ENCODE measurements around the gene SYMPK.
"Not testable (repeated sequence)": the region's sequence is repeated elsewhere in the genome, so short reads cannot be mapped to it uniquely, and the experiment has no call there.

The SYMPK gene

DNA sequence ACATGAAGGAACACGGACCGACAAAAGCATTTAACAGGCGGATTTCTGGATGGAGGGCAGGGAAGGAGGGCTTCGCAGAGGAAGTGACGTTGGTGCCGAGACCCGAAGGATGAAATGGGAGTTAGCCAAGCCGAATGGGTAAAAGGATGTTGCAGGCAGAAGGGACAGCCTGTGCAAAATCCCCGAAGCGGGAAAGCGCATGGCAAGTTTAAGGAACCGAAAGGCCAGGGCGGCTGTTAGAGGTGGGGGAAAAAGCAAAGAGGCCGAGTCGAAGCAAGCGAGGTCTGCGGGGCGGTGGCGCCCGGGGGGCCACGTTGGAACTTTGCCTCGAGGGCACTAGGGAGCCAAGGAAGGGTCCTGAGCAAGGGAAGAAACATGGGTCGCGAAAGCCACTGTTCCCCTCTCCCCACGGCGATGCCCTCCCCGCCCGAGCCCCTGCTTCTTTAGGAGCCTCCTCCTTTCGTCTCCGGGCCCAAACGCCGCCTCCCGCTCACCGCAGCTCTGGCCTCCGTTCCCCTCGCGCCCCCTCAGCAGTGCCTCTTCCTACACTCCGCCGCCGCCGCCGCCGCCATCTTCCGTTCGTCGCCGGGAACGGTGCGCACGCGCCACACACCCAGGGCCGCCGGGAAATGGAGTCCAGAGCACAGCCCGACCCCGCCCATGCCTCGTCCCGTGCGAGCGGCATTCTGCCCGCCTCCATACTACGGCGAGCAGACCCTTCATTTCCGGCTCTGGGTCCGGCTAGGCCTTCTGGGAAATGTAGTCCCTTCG lies at the start of gene SYMPK:
Gene SYMPK, minus strand, starts transcription at position 584 of the 771 bp plus-strand sequence. CDS start 8,652 bp downstream, outside the sequence.
- DNase-seq = peak; percentile 96

DNA sequence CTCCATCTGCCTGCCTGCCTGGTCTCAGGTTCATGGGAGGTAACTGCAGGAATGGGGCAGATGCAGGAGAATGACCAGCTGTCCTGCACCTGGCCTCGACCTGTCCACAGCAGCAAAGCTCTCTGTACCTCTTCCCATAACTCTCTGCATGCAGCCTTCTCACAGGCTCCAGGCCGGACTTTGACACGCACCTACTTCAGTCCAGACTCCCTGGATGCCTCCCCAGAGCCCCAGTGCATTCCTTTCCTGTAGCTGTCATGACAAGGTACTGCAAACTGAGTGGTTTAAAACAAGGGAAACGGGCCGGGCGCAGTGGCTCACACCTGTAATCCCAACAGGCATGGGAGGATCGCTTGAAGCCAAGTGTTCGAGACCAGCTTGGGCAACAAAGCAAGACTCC lies 48.3 kb upstream of the SYMPK start:
- no peak for DNase-seq

GRCh38 chr19:45908956-45909355 lies 46.0 kb upstream of the SYMPK start:
- DNase-seq = no peak

- no peak for DNase-seq
Observed at GRCh38 chr19:45906221-45906620, 43.3 kb upstream of the SYMPK start.

- no peak for DNase-seq
Observed at GRCh38 chr19:45905011-45905410, 42.1 kb upstream of the SYMPK start.

GRCh38 chr19:45902651-45903625 lies 40.0 kb upstream of the SYMPK start:
- peak; percentile 92 for DNase-seq

- DNase-seq = no peak
Observed at GRCh38 chr19:45901912-45902650, 39.1 kb upstream of the SYMPK start, which contains the start of gene MYPOP. TSS of gene MYPOP (minus strand) at chr19:45902613. CDS start at chr19:45901773, 840 bp downstream.

- peak; percentile 11 for DNase-seq
Observed at GRCh38 chr19:45901432-45901911, 38.5 kb upstream of the SYMPK start.

- DNase-seq = no peak
Observed at GRCh38 chr19:45900738-45901431, 37.9 kb upstream of the SYMPK start.

DNA sequence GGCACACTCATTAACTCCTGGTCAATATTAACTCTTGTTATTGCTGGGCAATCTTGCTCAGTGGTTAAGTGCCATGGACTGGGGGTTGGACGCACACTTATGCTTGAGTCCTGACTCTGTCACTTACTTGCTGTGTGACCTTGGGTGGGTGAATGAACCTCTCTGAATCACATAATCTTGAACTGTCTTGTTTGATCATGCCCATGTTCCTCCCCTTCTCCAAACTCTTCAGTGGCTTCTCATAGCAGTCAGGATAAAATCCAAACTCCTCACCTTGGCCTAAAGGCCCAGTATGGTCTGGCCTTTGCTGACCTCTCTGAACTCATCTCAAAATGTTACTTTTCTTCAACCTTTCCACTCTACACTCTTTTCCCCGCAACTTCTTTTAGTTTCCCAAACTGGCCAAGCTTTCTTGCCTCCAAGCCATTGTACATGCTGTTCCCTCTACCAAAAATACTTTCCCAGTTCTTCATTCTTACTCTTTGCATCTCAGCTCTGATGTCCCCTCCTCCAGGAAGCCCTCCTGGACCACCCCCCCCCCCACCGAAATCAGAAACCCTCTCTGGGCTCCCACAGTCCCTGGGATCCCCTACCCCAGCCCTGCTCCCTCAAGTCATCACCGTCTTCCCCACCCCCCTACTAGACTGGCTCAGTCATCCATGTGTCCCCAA lies 37.1 kb upstream of the SYMPK start:
- no peak for DNase-seq

DNA sequence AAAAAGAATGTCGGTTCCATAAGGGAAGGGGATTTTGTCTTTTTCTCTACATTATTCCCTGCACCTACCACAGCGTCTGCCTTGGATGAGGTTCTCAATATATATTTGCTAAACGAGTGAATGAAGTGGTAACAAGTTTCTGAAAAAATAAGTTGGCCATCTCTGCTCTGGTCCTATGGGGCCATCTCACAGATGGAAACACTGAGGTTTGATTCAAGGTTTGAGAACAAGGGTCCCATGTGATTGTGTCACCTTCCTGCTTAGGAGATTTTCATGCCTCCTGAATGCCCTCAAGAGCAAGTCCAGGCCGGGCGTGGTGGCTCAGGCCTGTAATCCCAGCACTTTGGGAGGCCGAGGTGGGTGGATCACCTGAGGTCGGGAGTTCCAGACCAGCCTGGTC lies 36.3 kb upstream of the SYMPK start:
- no peak for DNase-seq

GRCh38 chr19:45897261-45897812 lies 34.4 kb upstream of the SYMPK start:
- DNase-seq = no peak

GRCh38 chr19:45895983-45896599 lies 33.1 kb upstream of the SYMPK start:
- DNase-seq = not testable (repeated sequence)

DNA sequence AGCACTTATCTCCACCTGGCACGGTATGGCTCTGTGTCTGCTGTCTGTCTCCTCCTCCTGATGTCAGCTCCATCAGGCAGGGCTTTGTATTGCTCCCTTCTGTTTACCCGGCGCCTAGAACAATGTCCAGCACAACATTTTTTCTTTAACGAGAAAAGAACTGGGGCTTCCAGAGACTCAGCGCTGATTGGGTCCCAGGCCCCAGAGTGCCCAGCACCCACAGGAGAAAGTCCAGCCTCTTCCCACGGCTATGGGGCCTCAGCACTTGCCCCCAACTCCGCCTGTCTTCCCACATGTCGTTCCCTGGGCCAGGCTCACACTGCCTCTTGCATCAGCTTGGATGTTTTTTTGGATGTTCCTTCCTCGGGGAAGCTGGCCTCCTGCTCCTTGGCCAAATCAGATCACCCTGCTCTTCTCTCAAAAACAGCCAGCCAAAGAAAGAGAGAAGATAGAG lies 32.6 kb upstream of the SYMPK start:
- no peak for DNase-seq

DNA sequence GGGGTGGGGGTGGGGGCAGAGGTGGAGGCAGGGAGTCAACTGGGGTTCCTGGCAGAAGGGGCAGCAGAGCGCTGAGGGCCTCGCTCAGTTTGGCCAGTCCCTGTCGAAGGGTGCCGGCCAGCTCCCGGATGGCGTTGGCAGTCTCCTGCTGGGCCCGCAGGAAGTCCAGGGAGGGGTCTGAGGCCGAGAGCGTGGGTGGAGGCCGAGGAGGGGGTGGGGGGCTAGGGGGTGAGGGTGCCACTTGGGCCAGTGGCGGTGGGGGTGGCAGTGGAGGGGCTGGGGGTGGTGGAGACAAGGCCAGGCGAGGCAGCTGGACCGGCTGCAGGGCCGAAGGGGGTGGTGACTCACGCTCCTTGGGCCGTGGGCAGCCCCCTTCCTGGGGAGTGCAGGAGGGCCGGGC lies 27.9 kb upstream of the SYMPK start:
- no peak for DNase-seq

DNA sequence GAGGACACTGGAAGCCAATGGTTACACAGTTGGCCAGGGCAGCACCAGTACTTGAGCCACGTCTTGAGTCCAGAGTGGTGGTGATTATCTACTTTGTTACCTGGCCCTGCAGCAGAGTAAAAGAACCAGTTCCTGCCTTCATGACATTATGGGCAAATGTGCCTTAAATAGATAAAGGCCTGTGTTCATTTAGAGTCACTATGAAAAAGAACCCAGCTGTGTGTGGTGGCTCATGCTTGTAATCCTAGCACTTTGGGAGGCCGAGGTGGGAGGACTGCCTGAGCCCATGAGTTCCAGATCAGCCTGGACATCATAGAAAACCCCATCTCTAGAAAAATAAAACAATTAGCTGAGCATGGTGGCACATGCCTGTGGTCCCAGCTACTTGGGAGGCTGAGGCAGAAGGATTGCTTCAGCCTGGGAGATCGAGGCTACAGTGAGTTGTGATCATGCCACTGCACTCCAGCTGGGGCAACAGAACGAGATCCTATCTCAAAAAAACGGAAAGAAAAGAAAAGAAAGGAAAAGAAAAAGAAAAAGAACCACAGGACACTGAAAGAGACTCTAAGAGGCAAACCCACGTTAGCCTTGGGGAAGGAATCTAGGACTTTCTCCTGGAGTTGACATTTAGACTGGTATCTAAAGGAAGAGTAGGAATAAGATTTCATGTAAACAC lies 26.4 kb upstream of the SYMPK start:
- DNase-seq = no peak

DNA sequence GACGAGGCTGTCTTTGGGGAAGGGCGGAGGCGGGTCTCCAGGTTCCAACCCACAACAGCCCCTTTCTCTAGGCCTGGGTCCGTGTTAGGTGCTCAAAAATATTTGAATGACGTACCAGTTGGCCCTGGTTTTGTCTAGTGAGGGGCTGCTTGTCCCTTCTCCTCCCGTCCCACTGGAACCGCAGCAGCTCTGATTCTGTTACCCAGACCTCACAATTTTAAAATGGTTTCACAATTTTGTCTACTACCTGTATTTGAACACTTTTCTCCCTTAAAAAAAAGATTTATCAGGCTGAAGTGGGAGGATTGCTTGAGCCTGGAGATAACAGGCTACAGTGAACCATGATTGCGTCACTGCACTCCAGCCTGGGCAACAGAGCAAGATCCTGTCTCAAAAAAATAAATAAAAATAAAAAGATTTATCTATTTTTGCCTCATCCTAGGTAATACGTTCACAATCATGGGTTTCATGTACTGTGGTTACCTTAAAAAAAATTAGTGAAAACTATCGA lies 24.3 kb upstream of the SYMPK start:
- DNase-seq = no peak

DNA sequence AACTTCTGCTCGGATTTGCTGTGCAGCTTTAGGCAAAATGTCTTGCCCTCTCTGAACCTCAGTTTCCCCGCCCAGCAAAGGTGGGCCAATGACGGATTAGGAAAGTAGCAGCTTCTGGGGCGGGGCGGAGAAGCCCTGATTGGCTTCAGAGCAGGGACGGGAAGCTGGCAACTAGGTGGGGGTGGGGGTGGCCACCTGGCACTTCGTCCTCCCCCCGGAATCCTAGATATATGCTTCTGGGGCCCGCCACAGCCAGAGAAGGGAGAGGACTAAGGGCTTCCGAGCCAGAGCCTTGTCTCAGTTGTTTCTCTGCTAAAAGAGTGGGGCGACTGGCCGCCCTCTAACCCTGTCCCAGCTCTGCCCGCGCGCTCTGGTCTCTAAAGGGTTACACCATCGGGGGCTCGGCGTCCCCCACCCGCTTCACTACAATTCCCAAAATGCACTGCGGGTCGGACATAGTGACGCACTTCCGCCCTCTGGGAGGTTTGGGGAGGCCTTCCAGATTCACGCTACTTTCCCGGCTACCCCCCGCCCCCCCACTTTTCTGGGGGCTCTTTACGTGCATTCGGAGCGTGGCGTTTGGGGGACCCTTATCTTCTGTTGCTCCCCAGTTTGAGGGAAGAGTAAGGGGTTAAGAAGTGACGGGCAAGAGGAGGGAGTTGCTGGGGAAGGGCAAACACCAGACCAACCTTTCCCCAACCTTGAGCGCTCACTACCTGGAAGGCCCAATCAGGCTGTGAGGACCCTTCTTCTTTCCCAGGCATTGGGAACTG lies 23.7 kb upstream of the SYMPK start:
- peak; percentile 93 for DNase-seq
